ENCODE results near the gene PRR16.
A peak's percentile ranks its signal among the peaks of the same experiment; 100 is the strongest.
"Not testable (repeated sequence)": the region's sequence is repeated elsewhere in the genome, so short reads cannot be mapped to it uniquely, and the experiment has no call there.

PRR16 gene

GRCh38 chr5:120450910-120451309 is 13.2 kb upstream of the PRR16 start:
- DNase-seq (ENCODE audit: low read depth) = no peak
- H3K4me3 ChIP-seq (ENCODE audit: low read length) = no peak overlapping the region
- TF ChIP-seq CTCF (conservative IDR thresholded peaks at IDR 0.05; ENCODE audit: low read depth, low read length) = no peak

GRCh38 chr5:120451445-120451844 is 12.7 kb upstream of the PRR16 start:
- no peak for TF ChIP-seq CTCF (conservative IDR thresholded peaks at IDR 0.05; ENCODE audit: low read depth, low read length)

GRCh38 chr5:120452471-120452870 is 11.6 kb upstream of the PRR16 start:
- no peak for TF ChIP-seq CTCF (conservative IDR thresholded peaks at IDR 0.05; ENCODE audit: low read depth, low read length)
- no peak for DNase-seq (ENCODE audit: low read depth)
- no peak overlapping the region for H3K4me3 ChIP-seq (ENCODE audit: low read length)

More at GRCh38 chr5:120451445-120451844, 12.7 kb upstream of the PRR16 start:
- no peak overlapping the region for H3K4me3 ChIP-seq (ENCODE audit: low read length)
- no peak for DNase-seq (ENCODE audit: low read depth)

- no peak overlapping the region for H3K4me3 ChIP-seq (ENCODE audit: low read length)
- DNase-seq (ENCODE audit: low read depth) = peak; percentile 89
Observed at GRCh38 chr5:120454094-120454798, 9.9 kb upstream of the PRR16 start.

GRCh38 chr5:120456006-120456405 is 8.1 kb upstream of the PRR16 start:
- no peak for DNase-seq (ENCODE audit: low read depth)
- H3K4me3 ChIP-seq (ENCODE audit: low read length) = no peak overlapping the region
- no peak for TF ChIP-seq CTCF (conservative IDR thresholded peaks at IDR 0.05; ENCODE audit: low read depth, low read length)

More at GRCh38 chr5:120454094-120454798, 9.9 kb upstream of the PRR16 start:
- no peak for TF ChIP-seq CTCF (conservative IDR thresholded peaks at IDR 0.05; ENCODE audit: low read depth, low read length)

GRCh38 chr5:120457839-120458507 is 6.1 kb upstream of the PRR16 start:
- DNase-seq (ENCODE audit: low read depth) = no peak
- TF ChIP-seq CTCF (conservative IDR thresholded peaks at IDR 0.05; ENCODE audit: low read depth, low read length) = peak; percentile 58
- no peak overlapping the region for H3K4me3 ChIP-seq (ENCODE audit: low read length)

GRCh38 chr5:120458508-120458847 is 5.6 kb upstream of the PRR16 start:
- not testable (repeated sequence) for H3K4me3 ChIP-seq (ENCODE audit: low read length)

More at GRCh38 chr5:120458508-120458847, 5.6 kb upstream of the PRR16 start:
- DNase-seq (ENCODE audit: low read depth) = not testable (repeated sequence)
